Endothelial cell of umbilical vein (primary cell): Measurements from ENCODE around the gene C3orf49. TPM values are rescaled to one million over a fixed set of nuclear protein-coding genes. Genes with fewer than 3 reads are reported as not detected.

ENCODE experiments used
- BruUV-seq: library from RNA; stranded (reverse); fragments of 400-500 nt; replicated peaks from 2 replicates; lab custom pipeline; 2021; lab: Mats Ljungman, UMichigan
- CTCF ChIA-PET: fragments of 300-600, 350-600 bp; sonication (Branson Sonifier 250); formaldehyde crosslinking; loops from one replicate; lab custom pipeline; 2021; ENCODE audit warnings: antibody characterized with exemption, inconsistent platforms; lab: Charles Lee
- POLR2A ChIA-PET: fragments of 300-600, 350-600 bp; sonication (Branson Sonifier 250); formaldehyde crosslinking; loops from one replicate; lab custom pipeline; 2021; ENCODE audit warnings: antibody characterized with exemption, inconsistent platforms; lab: Charles Lee
- DNase-seq: peaks from one replicate; pipeline ENCODE4 v3.0.0-alpha.2; 2011; ENCODE audit warnings: low read depth, low spot score
- FAIRE-seq: peaks from 2 replicates; lab custom pipeline; 2011; peaks lifted over from hg19 to GRCh38; lab: Jason Lieb, UNC
- H2AFZ ChIP-seq: 2 replicates; pipeline ENCODE4 v1.6.0; 2012; ENCODE audit warnings: low read depth, low read length, control low read depth, inconsistent platforms
- H3K27ac ChIP-seq: 2 replicates; pipeline ENCODE4 v1.5.1; 2011; ENCODE audit warnings: low read depth, mild to moderate bottlenecking, control low read depth, low read length, moderate library complexity; ENCODE audit not compliant: insufficient read depth
- H3K27me3 ChIP-seq, 2 experiments: 2 replicates each; pipeline versions ENCODE4 v1.6.0 to v1.6.1; 2011; ENCODE audit warnings: low read length in 2 of 2, mixed read lengths in 1 of 2; ENCODE audit not compliant: control insufficient read depth in 2 of 2, insufficient read depth in 2 of 2
- H3K36me3 ChIP-seq, 2 experiments: 2 replicates in 1 of 2; 3 replicates in 1 of 2; pipeline ENCODE4 v1.5.1; 2011; ENCODE audit warnings: low read length in 2 of 2, mild to moderate bottlenecking in 1 of 2, moderate library complexity in 1 of 2; ENCODE audit not compliant: control insufficient read depth in 2 of 2, insufficient read depth in 2 of 2; ENCODE audit errors: extremely low read depth in 1 of 2
- H3K4me1 ChIP-seq: 3 replicates; pipeline ENCODE4 v1.5.1; 2011; ENCODE audit warnings: mild to moderate bottlenecking, low read length; ENCODE audit not compliant: control insufficient read depth, insufficient read depth; ENCODE audit errors: extremely low read depth
- H3K4me2 ChIP-seq: 2 replicates; pipeline ENCODE4 v1.6.1; 2011; ENCODE audit warnings: low read length, control low read depth, mixed read lengths; ENCODE audit not compliant: insufficient read depth
- H3K4me3 ChIP-seq, 3 experiments: fragments of 200-600 bp in 1 of 3; sonication (generic), shearing (Covaris generic) in 1 of 3; replicated peaks in 1 of 3; 2 replicates each; pipeline ENCODE4 v1.5.1; 2011 to 2016; ENCODE audit warnings: control low read depth in 3 of 3, low read length in 3 of 3, mild to moderate bottlenecking in 2 of 3, inconsistent platforms in 1 of 3, low read depth in 1 of 3, moderate library complexity in 1 of 3; ENCODE audit not compliant: insufficient read depth in 1 of 3
- H3K79me2 ChIP-seq: 2 replicates; pipeline ENCODE4 v1.6.0; 2012; ENCODE audit warnings: low read length, inconsistent platforms; ENCODE audit not compliant: control insufficient read depth, insufficient read depth
- H3K9ac ChIP-seq: replicated peaks from 2 replicates; pipeline ENCODE3; 2011; ENCODE audit warnings: low read length, control low read depth; ENCODE audit not compliant: insufficient read depth; ENCODE audit errors: extremely low read depth
- H3K9me1 ChIP-seq: replicated peaks from 3 replicates; pipeline ENCODE4 v1.6.0; 2011; ENCODE audit warnings: mild to moderate bottlenecking, low read length; ENCODE audit not compliant: control insufficient read depth, insufficient read depth; ENCODE audit errors: extremely low read depth
- H3K9me3 ChIP-seq: replicated peaks from 2 replicates; pipeline ENCODE4 v1.5.1; 2012; ENCODE audit warnings: low read length, inconsistent platforms; ENCODE audit not compliant: control insufficient read depth, insufficient read depth
- H4K20me1 ChIP-seq: replicated peaks from 2 replicates; pipeline ENCODE3; 2011; ENCODE audit warnings: mild to moderate bottlenecking, low read length; ENCODE audit not compliant: control insufficient read depth, insufficient read depth; ENCODE audit errors: extremely low read depth
- EZH2 ChIP-seq: IDR thresholded peaks from 2 replicates; pipeline ENCODE4 v1.6.1; 2012; ENCODE audit warnings: borderline replicate concordance, low read depth, mild to moderate bottlenecking, moderate library complexity, low read length, inconsistent platforms; ENCODE audit not compliant: severe bottlenecking
- FOS ChIP-seq: IDR thresholded peaks from 2 replicates; pipeline ENCODE4 v1.6.1; 2011; ENCODE audit warnings: mild to moderate bottlenecking, low read length, moderate library complexity, borderline replicate concordance; ENCODE audit not compliant: insufficient read depth
- GATA2 ChIP-seq: IDR thresholded peaks from 2 replicates; pipeline ENCODE4 v1.7.0; 2011; ENCODE audit warnings: low read depth, mild to moderate bottlenecking, moderate library complexity, mixed read lengths, low read length; ENCODE audit not compliant: insufficient read length, insufficient read depth
- JUN ChIP-seq: IDR thresholded peaks from 2 replicates; pipeline ENCODE4 v1.6.1; 2011; ENCODE audit warnings: borderline replicate concordance, low read depth; ENCODE audit not compliant: insufficient read length, insufficient read depth
- MYC ChIP-seq: IDR thresholded peaks from one replicate; pipeline ENCODE4 v1.6.1; 2011; ENCODE audit warnings: mild to moderate bottlenecking, low read depth, low read length
- POLR2A ChIP-seq: IDR thresholded peaks from 2 replicates; pipeline ENCODE4 v1.6.1; 2012; ENCODE audit warnings: low read depth, mild to moderate bottlenecking, control low read depth, low read length
- POLR2AphosphoS5 ChIP-seq: IDR thresholded peaks from 2 replicates; pipeline ENCODE4 v1.6.1; 2012; ENCODE audit warnings: low read depth, mild to moderate bottlenecking, control low read depth, low read length, moderate library complexity; ENCODE audit not compliant: insufficient read depth
- dilution Hi-C: fragments of 300-500 bp; cut with MboI; formaldehyde crosslinking; loops from one replicate; pipeline ENCODE4 v1.15.0; 2019; ENCODE audit warnings: low sequenced_read_pairs; ENCODE audit not compliant: extremely low pct_ligation_motif_present
- intact Hi-C: fragments of 100-400 bp; cut with micrococcal nuclease; formaldehyde crosslinking; loops from one replicate; pipeline ENCODE4 v1.10.0; 2022
- polyA plus RNA-seq, 4 experiments: library from polyadenylated mRNA; depleted of rRNA in 3 of 4; stranded (reverse) in 3 of 4; unstranded in 1 of 4; fragments of >200 nt; gene quantifications; 2 replicates each; pipeline versions ENCODE4 v1.2.1 to v1.2.3, GENCODE V29; 2011 to 2012; ENCODE audit warnings: missing spikeins in 1 of 4
- total RNA-seq: library from RNA; stranded (reverse); gene quantifications from 2 replicates; pipeline ENCODE4 v1.2.3, GENCODE V29; 2021
- TF ChIP-seq, protein P1 (sequence below): IDR thresholded peaks from 2 replicates; pipeline ENCODE4 v1.6.1; 2011; ENCODE audit not compliant: insufficient read depth, insufficient read length
- TF ChIP-seq, protein P2 (sequence below), 2 donors: IDR thresholded peaks; 1 replicate in 1 of 2; 2 replicates in 1 of 2; pipeline ENCODE4 v1.5.1; 2011; ENCODE audit warnings: low read length in 2 of 2, mild to moderate bottlenecking in 2 of 2, moderate library complexity in 2 of 2, control low read depth in 1 of 2, inconsistent platforms in 1 of 2, low read depth in 1 of 2; ENCODE audit not compliant: insufficient read depth in 1 of 2; ENCODE audit errors: extremely low read depth in 1 of 2

Gene C3orf49
- total and polyA plus RNA-seq, 2 donors (not counting 3 experiments of a cell fraction or from before 2014, with no cell fraction given), result not detected

DNA sequence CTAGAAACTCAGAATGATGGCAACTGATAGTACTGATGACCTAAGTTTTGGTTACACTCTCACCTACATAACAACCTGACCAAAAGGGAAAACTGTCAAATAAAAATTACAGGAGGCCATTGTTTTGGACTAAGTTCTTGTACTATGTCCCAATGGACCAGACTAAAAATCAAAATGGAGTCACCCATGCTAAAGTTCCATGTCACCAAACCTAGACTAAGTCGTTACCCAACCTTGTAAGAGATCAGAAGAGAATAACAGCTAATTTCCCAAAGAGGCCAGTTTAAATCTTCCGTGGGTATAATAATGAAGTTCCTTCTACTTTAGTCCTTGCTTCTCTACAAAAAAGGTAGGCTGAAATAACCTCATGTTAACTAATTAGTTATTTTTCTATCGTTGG lies 32.2 kb downstream of the C3orf49 start:
- H3K27ac ChIP-seq, result no peak overlapping the region
- POLR2A ChIA-PET, result no interaction called here
- FAIRE-seq (no peak), DNase-seq (no peak)
- intact Hi-C loops (no loop called here), dilution Hi-C loops (no loop called here)
- no peaks in the 10 kb centered on the region for H3K27me3 ChIP-seq
- H3K79me2 ChIP-seq, result peaks cover 22% of the 10 kb centered on the region
- no peak overlapping the region for H2AFZ ChIP-seq
- H3K4me2 ChIP-seq, result no peak overlapping the region
- no peak for TF ChIP-seq MYC
- TF ChIP-seq, protein P1, sequence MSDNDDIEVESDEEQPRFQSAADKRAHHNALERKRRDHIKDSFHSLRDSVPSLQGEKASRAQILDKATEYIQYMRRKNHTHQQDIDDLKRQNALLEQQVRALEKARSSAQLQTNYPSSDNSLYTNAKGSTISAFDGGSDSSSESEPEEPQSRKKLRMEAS, result no peak
- TF ChIP-seq POLR2AphosphoS5, result no peak
- no peak for TF ChIP-seq EZH2
- no peak for TF ChIP-seq FOS
- TF ChIP-seq JUN, result no peak
- TF ChIP-seq GATA2, result no peak
- TF ChIP-seq, protein P2, sequence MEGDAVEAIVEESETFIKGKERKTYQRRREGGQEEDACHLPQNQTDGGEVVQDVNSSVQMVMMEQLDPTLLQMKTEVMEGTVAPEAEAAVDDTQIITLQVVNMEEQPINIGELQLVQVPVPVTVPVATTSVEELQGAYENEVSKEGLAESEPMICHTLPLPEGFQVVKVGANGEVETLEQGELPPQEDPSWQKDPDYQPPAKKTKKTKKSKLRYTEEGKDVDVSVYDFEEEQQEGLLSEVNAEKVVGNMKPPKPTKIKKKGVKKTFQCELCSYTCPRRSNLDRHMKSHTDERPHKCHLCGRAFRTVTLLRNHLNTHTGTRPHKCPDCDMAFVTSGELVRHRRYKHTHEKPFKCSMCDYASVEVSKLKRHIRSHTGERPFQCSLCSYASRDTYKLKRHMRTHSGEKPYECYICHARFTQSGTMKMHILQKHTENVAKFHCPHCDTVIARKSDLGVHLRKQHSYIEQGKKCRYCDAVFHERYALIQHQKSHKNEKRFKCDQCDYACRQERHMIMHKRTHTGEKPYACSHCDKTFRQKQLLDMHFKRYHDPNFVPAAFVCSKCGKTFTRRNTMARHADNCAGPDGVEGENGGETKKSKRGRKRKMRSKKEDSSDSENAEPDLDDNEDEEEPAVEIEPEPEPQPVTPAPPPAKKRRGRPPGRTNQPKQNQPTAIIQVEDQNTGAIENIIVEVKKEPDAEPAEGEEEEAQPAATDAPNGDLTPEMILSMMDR (IDR thresholded peaks at IDR 0.05; ENCODE audit: extremely low read depth in 1 of 2, insufficient read depth in 1 of 2, low read depth in 1 of 2, low read length in 2 of 2), result no peak
- no peak for TF ChIP-seq POLR2A
- no peaks in the 10 kb centered on the region for H3K9me3 ChIP-seq
- CTCF ChIA-PET, result interaction anchor here (0.9 kb wide), 1 partner anchor 9 kb away, joined by 5 read pairs; no protein-coding TSS in a partner anchor
- H3K4me3 ChIP-seq, result no peak overlapping the region
- no peak overlapping the region for H3K9ac ChIP-seq
- BruUV-seq, result no TSS peak
- H3K9me1 ChIP-seq, result no peaks in the 10 kb centered on the region
- no peaks in the 10 kb centered on the region for H4K20me1 ChIP-seq
- H3K4me1 ChIP-seq, result no peaks in the 10 kb centered on the region
- H3K36me3 ChIP-seq, result no peaks in the 10 kb centered on the region
